ENCODE results near the gene ACTR3C.
"Not testable (repeated sequence)": the region's sequence is repeated elsewhere in the genome, so short reads cannot be mapped to it uniquely, and the experiment has no call there.

Gene ACTR3C

DNA sequence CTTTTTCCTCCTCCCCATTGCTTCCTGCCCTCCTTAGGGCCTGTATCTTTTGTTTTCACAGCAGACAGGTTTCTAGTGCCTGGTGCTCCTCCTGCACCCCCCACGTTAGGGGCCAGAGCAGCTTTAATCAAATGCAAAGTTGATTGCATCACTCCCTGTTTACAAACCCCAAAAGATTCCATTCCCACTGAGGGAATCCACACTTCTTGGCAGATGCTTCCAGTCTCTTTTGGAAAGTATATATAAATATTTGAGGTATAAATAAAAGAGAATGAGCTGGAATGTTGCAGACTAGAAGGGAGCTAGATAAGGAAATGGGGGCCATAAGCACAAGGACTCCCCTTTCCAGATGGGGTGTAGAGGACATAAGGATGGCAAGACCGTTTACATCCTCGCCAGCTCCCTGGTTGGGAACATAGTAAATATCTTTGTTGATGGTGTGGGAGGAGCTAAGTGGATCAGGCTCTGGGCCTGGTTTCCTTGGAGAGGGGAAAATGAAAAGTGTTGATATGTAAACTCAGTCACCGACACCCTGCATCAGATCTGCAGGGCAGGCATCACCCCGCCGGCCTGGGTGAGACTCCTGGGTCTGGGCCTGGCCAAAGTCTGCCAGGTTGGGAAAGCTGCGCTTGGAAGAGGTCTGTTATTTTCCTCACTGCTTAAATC is 11.9 kb upstream of the ACTR3C start:
- DNase-seq, result no peak

DNA sequence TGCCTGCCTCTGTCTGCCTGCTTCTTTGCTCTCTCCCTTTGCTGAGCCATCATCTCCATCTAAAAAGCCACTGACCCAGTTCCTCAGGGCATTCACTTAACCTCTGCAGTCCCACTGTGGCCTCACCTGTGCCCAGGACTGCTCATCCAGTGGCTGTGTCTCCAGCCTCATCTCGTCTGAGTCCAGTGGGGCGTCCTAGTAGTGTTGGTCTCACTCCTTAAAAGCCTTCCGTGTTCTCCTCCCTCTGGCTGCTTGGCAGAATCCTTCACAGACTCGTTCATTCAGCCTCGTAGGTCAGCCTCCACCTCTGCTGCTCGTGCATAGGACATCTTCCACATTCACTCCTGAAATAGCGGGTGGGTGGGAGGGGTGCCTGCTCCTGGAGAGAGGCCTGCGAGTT is 10.8 kb upstream of the ACTR3C start:
- DNase-seq, result no peak

DNA sequence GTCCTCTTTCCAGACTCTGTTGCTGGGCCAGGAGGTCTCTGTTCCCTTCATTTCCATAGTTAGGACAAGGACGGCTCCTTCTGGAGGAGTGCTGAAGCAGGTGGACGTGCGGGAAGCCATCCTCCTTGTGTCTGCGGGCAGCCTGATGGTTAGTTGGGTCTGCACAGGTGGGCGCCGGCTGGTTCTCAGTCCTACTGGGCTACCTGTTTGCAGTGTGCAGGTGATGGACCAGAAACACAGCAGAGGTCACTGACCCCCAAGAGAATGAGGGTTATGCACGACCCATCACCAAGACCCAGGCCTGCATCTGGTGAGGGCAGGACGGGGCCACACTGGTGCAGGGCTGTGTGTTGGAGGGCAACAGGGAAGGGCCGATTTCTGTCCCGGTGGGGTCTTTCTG is 10.3 kb upstream of the ACTR3C start:
- no peak for DNase-seq

DNA sequence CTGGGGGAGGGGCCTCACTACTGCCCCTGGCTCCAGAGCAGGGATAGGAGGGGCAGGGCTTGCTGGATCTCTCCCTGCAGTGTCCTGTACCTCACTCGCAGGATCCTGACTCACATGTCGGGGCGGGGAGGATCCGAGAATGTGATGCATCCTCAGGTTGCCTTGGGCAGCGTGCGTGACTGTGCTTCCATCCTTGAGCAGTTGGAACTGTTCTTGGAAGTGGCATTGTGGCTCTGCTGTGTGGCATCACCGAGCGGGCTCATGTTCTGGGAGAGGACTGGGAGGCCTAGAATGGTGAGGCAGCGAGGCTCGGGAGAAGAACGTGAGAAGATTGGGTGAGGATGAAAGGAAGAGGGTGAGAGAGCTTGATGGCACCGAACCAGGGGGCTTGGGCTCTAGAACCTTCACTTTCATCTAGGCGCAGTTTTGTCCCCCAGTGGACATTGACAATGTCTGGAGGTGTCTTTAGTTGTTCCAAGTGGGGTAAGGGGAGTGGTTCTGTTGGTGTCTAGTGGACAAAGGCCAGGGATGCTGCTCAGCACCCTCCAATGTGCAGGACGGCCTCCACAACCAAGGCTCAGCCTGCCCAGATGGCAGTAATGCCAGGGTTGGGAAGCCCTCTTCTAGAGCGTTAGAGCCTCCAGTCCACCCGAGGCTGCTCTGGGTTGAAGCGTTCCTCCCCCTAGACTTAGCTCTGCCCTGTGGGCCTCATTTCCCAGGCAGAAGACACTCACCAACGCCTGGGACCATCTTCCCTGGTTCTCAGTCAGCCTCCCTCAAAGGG is 9.7 kb upstream of the ACTR3C start:
- DNase-seq, result no peak

DNA sequence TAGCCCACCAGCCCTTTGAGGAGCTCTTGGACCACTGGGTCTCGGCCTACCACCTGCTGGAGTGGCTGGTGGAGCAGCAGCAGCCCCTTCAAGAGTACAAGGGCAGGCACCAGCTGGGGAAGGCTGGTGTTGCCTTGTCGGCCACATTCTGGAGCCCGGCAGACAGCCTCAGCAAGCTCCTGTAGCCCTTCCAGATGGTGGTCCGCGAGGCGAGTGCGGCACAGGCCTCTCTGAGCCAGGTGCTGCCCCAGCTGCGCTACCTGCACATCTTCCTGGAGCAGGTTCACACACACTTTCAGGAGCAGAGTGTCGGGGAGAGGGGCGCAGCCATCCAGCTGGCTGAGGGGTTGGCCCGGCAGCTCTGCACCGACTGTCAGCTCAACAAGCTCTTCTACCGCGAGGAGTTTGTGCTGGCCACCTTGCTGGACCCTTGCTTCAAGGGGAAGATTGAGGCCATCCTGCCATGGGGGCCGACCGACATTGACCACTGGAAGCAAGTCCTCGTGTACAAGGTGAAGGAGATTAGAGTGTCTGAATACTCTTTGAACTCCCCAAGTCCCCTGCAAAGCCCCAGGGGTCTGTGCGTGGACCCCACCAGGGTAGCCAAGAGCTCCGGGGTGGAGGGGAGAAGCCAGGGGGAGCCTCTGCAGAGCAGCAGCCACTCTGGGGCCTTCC is 7.0 kb upstream of the ACTR3C start:
- no peak for DNase-seq

DNA sequence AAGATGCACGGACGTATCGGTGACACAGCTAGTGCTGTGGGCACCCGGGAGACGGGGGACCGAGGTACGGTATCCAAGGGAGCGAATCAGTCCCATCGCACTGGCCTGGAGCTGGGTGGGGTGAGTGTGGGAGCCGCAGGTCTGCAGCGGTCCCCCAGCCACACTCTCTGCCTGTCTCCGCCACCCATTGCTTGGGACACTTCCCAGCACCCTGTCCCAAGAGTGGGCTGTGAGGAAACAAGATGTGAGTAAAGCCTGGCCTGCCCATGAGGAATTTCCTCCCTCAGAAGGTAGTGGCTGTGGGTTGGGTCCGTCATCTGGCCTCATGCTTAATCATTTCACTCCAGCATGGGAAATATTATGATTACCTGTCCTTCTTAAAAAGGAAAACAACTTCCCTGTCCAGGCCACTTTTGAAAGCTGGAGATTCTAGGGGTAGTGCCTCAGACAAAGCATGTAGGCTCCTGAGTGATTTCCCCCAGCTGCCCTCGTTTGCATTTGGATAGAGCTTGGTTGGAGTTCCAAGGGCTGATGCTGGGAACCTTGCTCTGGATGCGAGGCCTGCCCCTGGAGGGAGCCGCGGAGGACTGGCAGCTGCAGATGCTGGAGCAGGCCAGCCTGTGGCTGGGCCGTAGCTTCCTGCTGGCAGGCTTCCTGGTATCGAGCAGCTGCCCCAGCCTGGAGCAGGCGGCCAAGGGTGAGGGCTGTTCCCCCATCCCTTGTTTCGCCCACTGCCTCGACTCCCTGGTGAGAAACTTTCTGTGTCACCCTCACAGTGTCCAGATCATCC is 6.2 kb upstream of the ACTR3C start:
- DNase-seq, result no peak

DNA sequence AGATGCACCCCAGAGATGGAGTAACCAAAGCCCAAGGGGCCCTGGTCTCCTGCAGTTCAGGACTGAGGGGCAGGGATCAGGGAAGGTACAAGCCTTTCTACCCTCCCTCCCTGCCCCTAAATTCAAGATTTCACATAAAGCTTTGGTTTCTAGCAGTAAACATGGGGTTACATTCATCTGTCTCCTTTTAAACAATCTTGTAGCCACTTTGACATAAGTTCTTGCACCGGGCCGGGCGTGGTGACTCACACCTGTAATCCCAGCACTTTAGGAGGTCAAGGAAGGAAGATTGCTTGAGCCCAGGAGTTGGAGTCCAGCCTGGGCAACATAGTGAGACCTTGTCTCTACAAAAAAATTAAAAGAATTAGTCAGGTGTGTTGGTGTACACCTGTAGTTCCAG is 4.0 kb upstream of the ACTR3C start:
- no peak for DNase-seq

DNA sequence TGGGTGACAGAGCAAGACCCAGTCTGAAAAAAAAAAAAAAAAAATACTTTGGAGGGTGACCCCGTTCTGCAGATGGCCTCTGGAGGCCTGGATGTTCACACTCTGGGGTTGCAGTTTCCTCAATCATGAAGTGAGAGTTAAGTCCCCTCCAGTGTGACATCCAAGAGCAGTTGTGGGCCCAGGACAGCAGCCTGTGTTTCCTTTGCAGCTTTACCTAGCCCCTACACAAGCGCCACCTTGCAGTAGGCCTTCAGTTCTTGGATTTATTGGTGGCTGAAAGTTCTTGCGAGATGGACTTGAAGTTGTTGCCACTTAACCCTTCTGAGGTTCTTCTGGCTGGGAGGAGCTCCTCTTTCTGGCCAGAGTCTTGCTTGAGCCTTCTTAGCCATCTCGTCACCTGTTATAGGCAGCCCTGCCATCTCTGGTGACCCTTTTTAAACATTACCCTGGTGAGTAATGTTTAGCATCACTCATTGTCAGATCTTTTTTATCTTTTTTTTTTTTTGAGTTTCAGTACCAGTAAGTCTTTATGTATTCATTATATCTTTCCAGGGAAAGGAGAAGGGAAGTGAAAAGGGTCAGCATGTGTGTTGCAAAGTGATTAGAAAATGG is 3.4 kb upstream of the ACTR3C start:
- no peak for DNase-seq

DNA sequence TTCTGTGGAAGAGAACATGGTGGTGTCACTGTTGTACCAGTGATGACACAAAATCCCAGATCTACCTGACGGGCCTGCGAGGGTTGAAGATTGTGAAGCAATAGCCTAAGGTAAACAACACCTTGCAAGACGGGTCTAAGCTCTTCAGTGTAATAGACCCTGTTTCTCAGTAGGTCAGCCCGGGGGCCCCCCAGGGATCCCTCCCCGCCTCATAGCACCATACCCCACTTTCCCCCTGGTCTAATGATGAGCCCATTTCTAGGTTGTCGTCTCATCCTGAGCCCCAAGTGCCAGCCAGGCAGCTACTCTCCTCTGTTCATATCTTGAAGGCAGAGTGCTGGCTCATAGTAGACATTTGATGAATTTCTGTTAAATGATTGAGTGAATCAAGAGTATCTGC is 2.6 kb upstream of the ACTR3C start:
- no peak for DNase-seq

DNA sequence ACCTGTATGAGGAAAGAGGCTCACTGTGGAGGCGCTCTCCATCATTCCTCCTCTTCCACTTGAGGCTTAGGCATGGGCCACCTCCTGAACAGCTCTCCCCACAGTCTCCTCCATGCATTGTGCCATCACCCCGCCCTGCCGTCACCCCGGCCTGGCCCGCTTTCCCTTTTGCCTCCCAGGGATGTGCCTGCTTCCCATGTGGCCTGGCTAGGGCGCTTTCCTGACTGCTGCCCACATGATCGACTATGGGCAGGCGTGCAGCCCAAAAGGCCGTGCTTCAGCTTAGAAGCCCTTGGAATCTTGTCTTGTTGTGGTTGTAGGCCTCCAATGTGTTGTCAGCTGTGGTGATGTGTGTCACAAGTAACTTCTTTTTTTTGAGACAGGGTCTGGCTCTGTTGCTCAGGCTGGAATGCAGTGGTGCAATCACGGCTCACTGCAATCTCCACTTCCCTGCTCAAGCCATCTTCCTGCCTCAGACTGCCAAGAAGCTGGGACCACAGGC is 1.8 kb upstream of the ACTR3C start:
- DNase-seq, result no peak

DNA sequence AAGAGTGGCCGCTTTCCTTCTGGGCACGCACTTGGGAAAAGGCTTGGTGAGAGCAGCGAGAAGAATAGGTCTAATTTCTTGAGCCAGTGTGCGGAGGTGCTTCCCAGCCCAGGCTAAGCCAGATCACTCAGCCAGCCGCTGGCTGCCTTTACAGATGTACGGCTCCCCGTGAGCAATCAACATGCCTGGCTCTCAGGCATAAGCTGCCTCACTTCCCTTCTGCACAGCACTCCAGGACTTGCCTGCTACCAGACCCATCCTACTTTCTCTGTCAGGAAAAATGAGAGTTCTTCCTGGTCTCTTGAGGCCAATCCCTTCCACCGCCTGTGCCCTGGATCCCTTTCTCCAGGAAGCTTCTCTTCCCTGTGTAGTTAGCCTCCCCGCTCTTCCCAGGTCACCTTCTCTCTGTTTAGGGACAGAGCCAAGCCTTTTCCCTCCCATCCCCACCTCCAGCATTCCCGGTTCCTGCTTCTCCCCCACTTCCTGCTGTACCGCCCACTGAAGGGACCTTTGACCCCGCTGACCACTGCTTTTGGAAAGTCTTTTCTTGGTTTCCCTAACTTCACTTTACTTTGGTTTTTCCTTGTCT is 1.1 kb upstream of the ACTR3C start:
- no peak for DNase-seq

DNA sequence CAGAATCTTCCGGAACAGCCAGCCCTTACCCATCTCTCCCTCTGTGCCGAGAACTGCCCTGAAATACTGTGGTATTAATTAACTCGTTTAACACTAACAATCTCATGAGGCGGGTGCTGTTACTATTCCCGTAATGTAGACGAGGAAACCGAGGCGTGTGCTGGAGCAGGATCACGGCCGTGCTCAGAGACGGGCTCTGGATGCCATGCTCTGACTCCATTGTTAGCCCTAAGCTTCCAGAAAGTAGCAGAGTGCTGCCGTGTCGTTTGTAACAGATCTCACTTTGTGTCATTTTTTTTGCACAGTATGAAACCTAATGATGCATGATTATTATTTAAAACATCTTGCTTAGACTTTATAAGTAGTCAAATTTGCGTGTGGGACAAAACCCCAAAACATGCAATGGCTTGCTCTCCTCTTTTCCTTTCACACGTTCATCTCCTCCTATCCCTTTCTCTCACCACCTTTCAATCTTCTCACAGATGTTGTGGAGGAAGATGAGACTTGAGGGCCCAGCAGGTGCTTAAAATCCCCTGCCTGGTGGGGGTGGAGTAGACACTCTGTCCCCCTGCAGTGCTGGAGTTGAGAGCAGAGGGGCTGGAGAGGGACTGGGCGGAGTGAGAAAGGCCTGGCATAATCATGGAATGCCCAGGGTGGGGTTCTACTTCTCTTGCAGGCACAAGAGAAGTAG is 482 bp upstream of the ACTR3C start:
- no peak for DNase-seq

DNA sequence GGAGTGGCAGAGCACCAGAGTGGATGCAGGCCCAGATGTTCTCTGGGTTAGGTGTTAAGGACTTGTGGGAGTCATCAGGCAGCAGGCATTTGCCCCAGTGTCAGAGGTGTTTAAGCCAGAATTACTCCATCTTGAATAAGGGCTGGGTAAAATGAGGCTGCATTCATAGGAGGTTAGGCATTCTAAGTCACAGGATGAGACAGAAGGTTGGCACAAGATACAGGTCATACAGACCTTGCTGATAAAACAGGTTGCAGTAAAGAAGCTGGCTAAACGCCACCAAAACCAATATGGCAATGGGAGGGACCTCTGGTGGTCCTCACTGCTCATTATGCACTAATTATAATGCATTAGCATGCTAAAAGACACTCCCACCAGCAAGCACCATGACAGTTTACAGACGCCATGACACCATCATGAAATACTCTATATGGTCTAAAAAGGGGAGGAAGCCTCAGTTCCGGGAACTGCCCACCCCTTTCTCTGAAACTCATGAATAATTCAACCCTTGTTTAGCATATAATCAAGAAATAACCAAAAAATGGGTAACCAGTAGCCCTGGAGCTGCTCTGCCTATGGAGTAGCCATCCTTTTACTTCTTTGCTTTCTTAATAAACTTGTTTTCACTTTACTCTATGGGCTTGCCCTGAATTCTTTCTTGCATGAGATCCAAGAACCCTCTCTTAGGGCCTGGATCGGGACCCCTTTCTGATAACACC is 1.1 kb downstream of the ACTR3C start:
- DNase-seq, result no peak

DNA sequence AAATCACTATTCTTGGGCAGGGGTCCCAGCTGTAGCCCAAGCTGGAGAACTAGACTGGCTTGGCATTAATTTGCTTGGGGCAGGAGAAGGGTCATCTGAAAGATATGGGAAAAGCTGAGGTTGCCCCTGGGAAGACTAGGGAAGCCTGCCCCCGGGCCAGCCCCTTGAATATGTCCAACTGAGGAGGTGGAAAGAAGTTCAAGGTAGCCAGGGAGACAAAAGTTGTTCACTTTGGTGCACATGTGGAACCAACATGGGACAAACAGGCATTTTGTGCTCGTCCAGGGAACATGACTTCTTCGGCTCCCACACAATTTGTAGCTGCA is 1.6 kb downstream of the ACTR3C start:
- no peak for DNase-seq

DNA sequence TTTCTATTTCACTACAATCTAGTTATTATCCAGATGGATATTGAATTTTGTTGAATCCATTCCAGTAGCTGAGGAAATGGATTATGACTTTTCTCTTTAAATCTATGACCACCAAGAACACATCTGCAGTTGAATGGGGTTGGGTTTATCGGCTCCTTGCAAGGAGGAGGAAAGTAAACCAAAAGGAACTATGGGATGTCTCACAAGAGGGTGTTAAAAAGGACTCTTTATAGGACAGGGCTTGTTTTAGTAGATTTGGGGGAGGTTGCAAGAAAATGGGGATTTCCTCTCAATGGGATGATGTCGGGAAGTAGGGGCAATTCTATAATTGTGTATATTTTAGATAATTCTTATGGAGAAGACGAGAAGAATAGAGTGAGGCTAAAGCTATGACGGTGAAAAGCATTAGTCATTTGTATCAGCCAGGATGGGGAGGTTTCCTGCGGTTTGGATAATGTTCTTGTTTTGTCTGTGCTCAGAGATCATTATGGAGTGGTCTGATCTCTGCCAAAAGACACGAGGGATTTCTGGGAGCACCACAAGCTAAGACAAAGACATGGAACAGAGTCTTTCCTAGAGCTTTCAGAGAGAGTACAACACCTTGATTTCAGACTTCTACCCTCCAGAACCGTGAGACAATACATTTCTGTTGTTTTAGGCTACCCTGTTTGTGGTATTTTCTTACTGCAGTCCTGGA is 5.4 kb downstream of the ACTR3C start:
- no peak for DNase-seq

DNA sequence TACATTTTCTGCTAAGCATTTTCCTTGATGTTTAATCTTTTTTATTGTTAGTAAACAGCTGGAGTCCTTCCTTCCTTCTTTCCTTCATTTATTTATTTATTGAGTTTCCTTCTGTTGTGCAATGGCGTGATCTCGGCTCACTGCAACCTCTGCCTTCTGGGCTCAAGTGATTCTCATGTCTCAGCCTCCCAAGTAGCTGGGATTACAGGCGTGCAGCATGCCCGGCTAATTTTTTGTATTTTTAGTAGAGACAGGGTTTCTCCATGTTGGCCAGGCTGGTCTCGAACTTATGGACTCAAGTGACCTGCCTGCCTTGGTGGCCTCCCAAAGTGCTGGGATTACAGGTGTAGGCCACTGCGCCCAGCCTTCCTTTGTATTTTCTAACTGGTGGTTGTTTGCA is 6.4 kb downstream of the ACTR3C start:
- not testable (repeated sequence) for DNase-seq

DNA sequence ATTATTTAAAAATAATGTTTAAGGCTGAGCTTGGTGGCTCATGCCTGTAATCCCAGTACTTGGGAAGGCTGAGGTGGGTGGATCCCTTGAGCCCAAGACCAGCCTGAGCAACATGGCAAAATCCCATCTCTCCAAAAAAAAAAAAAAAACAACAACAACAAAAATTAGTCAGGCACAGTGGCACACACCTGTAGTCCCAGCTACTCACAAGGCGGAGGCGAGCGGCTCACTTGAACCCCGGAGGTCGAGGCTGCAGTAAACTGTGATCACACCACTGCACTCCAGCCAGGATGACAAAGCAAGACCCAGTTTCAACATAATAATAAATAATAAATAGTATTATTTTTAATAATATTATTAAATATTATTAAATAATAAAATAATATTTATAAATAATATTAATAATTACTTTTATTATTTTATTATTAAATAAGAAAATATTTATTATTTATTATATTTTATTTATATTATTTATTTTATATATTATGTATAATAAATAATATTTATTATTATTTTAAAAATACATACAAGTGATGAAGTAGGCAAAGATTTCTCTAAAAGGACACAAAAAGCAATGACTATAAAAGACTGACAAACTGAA is 8.6 kb downstream of the ACTR3C start:
- no peak for DNase-seq

DNA sequence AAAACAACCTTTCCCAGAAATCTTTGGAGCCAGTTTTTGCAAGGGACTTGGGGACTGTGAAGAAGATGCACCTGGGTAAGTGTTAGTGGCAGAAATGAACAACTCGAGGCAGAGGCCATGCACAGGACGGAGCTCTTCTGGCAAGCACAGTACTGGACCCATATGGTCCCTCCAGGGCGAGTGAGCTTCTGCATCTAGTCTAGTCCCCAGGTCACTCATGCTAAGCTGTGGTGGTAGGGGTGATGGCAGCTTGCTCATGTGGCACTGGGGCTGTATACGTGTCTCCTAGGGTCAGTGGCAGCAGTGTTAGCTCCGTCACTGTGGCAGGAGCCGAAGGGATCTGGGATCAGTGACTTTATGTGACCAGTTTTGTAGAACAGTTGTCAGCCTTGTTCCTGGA is 9.5 kb downstream of the ACTR3C start:
- no peak for DNase-seq

DNA sequence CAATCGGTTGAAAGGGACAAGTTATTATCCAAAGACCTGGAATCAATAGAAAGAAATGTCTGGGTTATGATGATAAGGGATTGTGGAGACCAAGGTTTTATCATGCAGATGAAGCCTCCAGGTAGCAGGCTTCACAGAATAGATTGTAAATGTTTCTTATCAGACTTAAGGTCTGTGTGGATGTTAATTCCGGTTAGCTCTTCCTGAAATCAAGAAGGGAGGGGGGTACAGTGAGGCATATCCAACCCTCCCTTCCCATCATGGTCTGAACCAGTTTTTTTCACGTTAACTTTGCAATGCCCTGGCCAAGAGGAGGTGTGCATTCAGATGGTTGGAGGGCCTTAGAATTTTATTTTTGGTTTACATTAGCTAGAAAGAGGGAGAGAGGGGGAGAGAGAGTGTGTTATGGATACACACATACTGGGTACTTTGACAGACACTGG is 10.0 kb downstream of the ACTR3C start:
- DNase-seq, result no peak
